NCI-H1092 treated with DMSO at 0.1 percent for 48 hours (cell line): ENCODE results near the gene CAMK2N2.
A peak's percentile ranks its signal among the peaks of the same experiment; 100 is the strongest.

Source experiments
- DNase-seq: peaks from one replicate; lab custom pipeline; 2025; lab: John Stamatoyannopoulos, UW

The CAMK2N2 gene

DNA sequence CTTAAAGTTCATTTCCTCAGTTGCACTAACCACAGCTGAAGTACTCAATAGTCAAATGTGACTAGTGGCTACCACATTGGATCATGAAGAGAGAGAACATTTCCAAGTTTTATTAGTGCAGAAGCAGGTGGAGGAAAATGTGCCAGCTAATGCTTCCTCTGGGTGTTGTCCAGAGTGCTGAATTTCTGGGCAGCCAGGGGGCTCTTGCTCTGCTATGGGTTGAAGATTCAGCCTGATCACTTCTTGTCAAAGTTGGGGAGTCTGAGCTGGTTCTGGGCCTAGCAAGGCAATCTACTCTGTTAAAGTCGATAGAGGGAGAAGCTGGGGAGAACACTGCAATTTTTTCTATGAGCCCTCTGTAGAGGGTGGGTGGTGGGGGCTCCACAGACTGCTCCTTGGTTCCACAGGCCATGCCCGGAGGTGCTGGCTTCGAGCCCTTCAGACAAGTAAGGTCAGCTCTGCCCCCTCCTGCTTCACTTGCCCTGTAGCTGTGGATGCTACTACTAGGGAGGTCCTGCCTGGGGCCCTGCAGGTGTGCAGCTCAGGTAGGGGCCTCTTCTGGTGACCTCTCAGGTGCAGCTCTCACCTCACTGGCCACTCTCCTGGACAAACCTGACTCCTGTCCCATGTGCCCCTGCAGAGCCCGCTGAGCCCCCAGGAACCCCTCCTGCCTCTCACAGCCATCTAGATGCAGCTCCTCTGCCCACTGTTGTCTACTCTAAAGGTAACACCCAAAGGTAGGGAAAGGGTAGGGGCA lies 20.8 kb downstream of the CAMK2N2 start:
- DNase-seq, result no peak

DNA sequence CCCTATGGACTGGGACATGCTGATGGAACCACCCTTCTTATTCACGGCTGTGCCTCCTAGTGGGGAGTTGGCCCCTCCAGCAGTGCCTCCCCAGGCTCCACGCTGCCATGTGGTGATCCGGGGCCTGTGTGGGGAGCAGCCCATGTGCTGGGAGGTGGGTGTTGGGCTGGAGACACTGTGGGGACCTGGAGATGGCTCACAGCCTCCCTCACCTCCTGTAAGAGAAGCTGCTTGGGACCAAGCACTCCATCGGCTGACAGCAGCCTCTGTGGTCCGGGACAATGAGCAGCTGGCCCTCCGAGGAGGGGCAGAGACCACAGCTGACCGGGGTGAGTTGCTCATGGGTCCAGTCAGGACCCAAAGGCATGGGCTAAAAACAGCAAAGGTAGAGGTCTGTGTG lies 21.6 kb downstream of the CAMK2N2 start:
- DNase-seq, result no peak

DNA sequence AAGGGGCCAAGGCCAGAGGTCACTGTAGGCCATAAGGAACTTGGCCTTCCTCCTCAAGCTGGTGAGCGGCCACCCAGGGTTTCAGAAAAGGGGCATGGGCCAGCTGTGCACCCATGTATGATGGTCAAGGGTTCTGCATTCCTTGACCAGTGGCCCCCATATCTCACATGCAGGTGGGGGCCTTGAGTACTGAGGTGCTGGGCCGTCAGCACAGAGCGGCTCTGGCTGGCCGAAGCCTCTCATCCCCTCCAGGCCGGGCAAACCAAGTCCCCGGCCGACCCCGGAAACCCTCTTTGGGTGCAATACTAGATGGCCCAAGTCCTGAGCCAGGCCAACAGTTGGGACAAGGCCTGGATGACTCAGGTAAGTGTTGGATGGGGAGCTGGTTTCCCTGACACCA lies 22.1 kb downstream of the CAMK2N2 start:
- DNase-seq, result no peak

- no peak for DNase-seq
These were observed 23.0 kb downstream of the CAMK2N2 start for GRCh38 chr3:184238246-184238818.

- DNase-seq, result no peak
These were observed 23.5 kb downstream of the CAMK2N2 start for GRCh38 chr3:184237807-184238206.

GRCh38 chr3:184237211-184237610 lies 24.1 kb downstream of the CAMK2N2 start:
- DNase-seq, result no peak

DNA sequence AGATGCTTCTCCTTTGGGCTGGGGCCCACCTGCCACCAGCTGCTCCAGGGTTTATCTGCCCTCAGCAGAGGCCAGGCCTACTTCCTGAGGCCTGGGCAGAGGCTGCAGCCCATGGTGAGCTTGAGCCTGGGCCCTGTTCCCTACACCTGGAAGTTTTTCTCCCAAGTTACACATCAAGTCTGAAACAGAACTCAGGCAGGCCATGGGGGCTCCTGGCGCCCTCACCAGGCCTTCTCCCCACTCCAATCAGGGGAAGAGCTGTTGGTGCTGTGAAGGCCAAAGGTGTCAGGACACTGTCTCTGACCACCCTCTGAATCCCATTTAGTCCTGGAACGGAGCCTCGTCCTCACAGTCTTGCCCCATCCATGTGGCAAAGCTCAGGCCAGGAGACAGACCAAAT lies 24.7 kb downstream of the CAMK2N2 start:
- no peak for DNase-seq

DNA sequence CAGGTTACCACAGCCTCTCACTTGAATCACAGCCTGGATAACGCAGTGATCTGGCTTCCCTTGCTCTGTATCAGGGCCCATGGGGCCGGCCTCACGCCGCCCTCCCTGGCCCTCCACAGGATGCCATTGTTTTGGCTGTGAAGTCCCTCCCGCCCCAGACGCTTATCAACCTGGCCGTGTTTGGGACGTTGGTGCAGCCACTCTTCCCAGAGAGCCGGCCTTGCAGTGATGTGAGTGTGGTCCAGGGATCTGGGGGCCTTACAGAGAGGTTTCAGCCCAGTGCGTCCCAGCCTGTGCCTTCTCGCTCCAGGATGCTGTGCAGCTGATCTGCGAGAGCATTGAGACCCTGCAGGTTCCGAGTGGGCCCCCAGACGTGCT lies 25.3 kb downstream of the CAMK2N2 start:
- DNase-seq, result no peak

DNA sequence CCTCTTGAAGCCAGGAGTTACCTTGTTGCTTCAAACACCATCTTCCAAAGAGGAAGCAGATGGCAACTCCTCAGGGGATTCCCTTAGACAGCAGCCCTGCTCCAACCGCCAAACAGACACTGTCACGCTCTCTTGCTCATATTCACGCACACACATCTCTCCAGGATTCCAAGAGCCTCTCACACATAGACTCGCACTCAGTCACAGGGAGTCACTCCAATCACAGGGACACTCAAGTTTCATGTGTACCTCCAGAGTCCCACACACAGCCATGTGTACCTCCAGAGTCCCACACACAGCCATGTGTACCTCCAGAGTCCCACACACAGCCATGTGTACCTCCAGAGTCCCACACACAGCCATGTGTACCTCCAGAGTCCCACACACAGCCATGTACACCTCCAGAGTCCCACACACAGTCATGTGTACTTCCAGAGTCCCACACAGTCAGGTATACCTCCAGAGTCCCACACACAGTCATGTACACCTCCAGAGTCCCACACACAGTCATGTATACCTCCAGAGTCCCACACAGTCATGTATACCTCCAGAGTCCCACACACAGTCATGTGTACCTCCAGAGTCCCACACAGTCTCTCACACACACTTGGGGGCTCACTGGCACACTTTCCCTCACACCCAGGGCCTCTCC lies 25.8 kb downstream of the CAMK2N2 start:
- DNase-seq, result no peak

DNA sequence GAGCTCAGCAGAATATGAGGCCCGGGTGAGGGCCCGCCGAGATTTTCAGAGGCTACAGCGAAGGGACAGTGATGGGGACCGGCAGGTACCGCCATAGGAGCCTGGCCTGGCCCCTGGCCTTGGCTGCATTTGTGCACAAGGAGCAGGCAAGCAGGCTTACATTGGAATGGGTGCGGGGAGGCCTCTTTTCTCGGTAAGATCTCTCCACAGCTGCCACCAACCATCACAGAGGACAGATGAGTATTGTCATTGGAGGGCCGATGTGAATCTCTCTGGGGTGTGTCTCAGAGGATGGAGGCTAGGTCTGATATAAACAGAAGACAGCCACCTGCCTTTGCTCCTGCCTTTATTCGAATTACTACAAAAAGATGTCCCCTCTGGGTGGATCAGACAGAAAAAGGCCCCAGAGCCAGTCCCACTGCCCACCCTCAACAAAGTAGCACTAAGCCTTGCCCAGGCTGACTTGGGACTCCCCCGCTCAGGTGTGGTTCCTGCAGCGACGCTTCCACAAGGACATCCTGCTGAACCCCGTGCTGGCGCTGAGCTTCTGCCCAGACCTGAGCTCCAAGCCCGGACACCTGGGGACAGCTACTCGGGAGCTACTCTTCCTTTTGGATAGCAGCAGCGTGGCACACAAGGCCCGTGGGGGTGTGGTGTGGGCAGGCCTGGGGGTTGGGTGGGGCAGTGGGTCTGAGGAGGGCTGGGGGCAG lies 26.5 kb downstream of the CAMK2N2 start:
- no peak for DNase-seq

DNA sequence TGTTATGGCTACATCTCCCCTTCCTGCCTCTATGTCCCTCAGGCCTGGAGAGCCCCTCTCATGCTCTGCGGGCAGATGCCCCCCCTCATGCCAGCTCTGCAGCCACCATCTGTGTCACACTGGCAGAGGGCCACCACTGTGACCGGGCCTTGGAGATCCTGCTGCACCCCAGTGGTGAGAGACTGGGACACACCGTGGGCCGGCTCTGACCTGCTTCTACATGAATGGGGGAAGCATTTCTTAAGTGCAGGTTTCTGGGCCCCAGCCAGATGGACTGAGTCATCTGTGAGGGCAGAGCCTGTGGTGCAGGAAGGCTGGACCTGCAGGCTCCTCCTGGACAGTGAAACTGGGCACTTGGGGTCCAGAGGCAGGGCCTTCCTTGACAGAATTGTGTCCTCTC lies 27.1 kb downstream of the CAMK2N2 start:
- no peak for DNase-seq

DNA sequence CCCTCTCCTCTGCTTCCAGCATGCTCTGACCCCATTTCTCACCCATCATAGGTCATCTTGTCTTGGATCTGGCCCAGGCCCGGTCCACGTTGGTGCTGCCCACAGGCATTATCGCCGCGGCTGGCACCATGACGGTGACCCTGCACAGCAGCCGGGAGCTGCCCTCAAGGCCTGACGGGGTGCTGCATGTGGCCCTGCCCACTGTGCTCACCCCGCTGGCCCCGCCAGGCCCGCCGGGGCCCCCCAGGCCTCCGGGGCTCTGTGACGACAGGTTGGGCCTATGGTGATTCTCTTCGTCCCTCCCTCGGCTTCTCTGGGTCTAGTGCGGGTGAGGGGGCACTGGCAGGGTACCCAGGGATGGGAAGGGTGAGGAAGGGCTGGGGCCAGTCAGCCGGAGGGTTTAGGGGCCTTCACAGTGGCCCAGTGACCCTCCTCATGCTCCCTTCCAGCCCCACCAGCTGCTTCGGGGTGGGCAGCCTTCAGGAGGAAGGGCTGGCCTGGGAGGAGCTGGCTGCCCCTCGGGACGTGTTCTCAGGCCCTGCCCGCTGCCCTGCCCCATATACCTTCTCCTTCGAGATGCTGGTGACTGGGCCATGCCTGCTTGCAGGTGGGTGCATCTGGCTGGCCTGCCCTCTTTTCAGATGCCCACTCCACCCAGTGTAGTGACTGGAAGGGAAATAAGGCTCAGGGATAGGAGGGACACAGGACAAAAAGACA lies 28.1 kb downstream of the CAMK2N2 start:
- no peak for DNase-seq

GRCh38 chr3:184231671-184232070 lies 29.7 kb downstream of the CAMK2N2 start:
- no peak for DNase-seq

DNA sequence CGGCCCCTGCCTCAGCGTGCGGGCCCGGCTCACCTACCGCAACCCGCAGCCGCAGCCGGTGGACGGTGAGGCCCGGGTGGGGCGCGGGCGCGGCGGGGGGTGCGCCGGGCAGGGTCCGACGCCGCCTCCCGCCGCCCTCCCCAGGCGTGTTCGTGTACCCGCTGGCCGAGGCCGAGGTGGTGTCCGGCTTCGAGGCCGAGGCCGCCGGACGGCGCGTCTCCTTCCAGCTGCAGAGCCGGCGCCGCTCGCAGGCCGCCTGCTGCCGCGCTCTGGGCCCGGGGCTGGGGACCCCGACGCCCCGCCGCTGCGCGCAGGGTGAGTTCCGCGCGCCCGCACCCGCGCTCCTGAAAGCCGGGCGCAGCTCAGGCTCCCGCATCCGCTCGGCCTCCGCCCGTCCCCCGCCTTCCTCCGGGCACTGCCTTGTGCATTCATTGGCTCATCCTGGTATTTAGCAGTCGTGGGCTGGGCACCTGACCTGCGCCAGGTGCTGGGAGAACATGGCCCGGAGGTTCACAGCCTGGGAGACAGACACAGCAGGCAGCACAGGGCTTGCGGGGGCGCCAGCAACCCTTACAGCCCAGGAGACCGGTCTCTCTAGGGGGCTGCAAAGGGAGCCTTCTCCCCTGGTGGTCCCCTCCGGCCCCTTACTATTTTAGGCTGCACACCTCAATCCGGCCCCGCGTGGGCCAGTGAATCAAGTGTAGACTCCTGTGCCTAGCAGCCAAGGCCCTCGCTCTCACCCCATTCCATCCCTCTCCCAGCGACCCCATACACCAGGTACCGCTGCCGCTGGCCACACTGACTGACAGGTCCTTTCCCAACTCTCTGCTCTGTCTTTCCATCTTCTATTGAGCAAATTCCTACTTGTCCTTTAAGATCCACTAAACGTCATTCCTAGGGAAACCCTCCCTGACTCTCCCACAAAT lies 30.5 kb downstream of the CAMK2N2 start:
- DNase-seq, result no peak

GRCh38 chr3:184230081-184230602 lies 31.2 kb downstream of the CAMK2N2 start:
- DNase-seq, result no peak

GRCh38 chr3:184229394-184230080 lies 31.8 kb downstream of the CAMK2N2 start, which contains the start of gene VWA5B2:
Gene VWA5B2, plus strand, starts transcription at chr3:184229585. Its CDS starts 944 bp downstream, at chr3:184230529.
- peak; percentile 76 for DNase-seq

- no peak for DNase-seq
These were observed 32.8 kb downstream of the CAMK2N2 start for GRCh38 chr3:184228376-184229137.

- no peak for DNase-seq
These were observed 33.8 kb downstream of the CAMK2N2 start for GRCh38 chr3:184227481-184227935.

- no peak for DNase-seq
These were observed 37.4 kb downstream of the CAMK2N2 start for GRCh38 chr3:184223946-184224345.
